DOHH2 (cell line): ENCODE data around the gene TCP11L1.

Source experiments
- CTCF ChIP-seq: fragments of 200-600 bp; sonication (generic); IDR thresholded peaks from one replicate; pipeline ENCODE4 v1.5.1; 2014; ENCODE audit warnings: antibody characterized with exemption, mild to moderate bottlenecking, low read depth, low read length; ENCODE audit not compliant: poor library complexity, severe bottlenecking
- EZH2phosphoT487 ChIP-seq: fragments of 200-600 bp; sonication (generic); IDR thresholded peaks from 2 replicates; pipeline ENCODE4 v1.6.1; 2017; ENCODE audit warnings: borderline replicate concordance, mild to moderate bottlenecking, antibody characterized with exemption, low read length, moderate library complexity, mixed read lengths

- TF ChIP-seq CTCF (no peak), EZH2phosphoT487 (no peak)
These were observed 1.6 kb downstream of the TCP11L1 start for GRCh38 chr11:33040862-33041453.
